HCT116 (cell line): ENCODE measurements around the gene SFTPB.

ENCODE experiments used
- CTCF ChIP-seq, 3 experiments: fragments of 200-600 bp in 1 of 3; sonication (generic) in 1 of 3; IDR thresholded peaks in 2 of 3; conservative IDR thresholded peaks in 1 of 3; 2 replicates each; pipeline ENCODE4 v1.5.1; 2012 to 2017; ENCODE audit warnings: low read depth in 2 of 3, low read length in 2 of 3, antibody characterized with exemption in 1 of 3, borderline replicate concordance in 1 of 3, control low read depth in 1 of 3, mild to moderate bottlenecking in 1 of 3, mixed read lengths in 1 of 3, mixed run types in 1 of 3, moderate library complexity in 1 of 3; ENCODE audit not compliant: insufficient read depth in 1 of 3
- EGR1 ChIP-seq: IDR thresholded peaks from 2 replicates; pipeline ENCODE4 v1.6.1; 2012; ENCODE audit warnings: low read depth
- EZH2 ChIP-seq: fragments of 200-600 bp; sonication (generic); IDR thresholded peaks from 2 replicates; pipeline ENCODE4 v1.6.1; 2017; ENCODE audit warnings: antibody characterized with exemption, mixed run types
- EZH2phosphoT487 ChIP-seq: fragments of 200-600 bp; IDR thresholded peaks from 2 replicates; pipeline ENCODE4 v1.6.1; 2018; ENCODE audit warnings: antibody characterized with exemption, borderline replicate concordance
- FOSL1 ChIP-seq: IDR thresholded peaks from 2 replicates; pipeline ENCODE4 v1.6.1; 2012; ENCODE audit warnings: low read depth
- JUND ChIP-seq: IDR thresholded peaks from 2 replicates; pipeline ENCODE4 v1.6.1; 2012
- MAX ChIP-seq: IDR thresholded peaks from 2 replicates; pipeline ENCODE4 v1.6.1; 2012
- POLR2A ChIP-seq: IDR thresholded peaks from 2 replicates; pipeline ENCODE4 v1.7.0; 2011; ENCODE audit warnings: borderline replicate concordance; ENCODE audit not compliant: insufficient read depth, insufficient read length; ENCODE audit errors: extremely low read depth
- REST ChIP-seq: IDR thresholded peaks from 2 replicates; pipeline ENCODE4 v1.6.1; 2012; ENCODE audit warnings: low read depth
- SRF ChIP-seq: IDR thresholded peaks from 2 replicates; pipeline ENCODE4 v1.6.1; 2012; ENCODE audit warnings: low read depth
- TCF7L2 ChIP-seq: IDR thresholded peaks from 2 replicates; pipeline ENCODE4 v1.7.0; 2011; ENCODE audit warnings: borderline replicate concordance, inconsistent platforms; ENCODE audit not compliant: insufficient read depth, insufficient read length; ENCODE audit errors: extremely low read depth
- ZBTB33 ChIP-seq: IDR thresholded peaks from 2 replicates; pipeline ENCODE4 v1.6.1; 2011; ENCODE audit warnings: mild to moderate bottlenecking, low read length, moderate library complexity; ENCODE audit not compliant: insufficient replicate concordance; ENCODE audit errors: extremely low read depth
- ZFX ChIP-seq: fragments of 450-650 bp; IDR thresholded peaks from 2 replicates; pipeline ENCODE4 v1.6.1; 2017

- TF ChIP-seq JUND, result no peak
- TF ChIP-seq EZH2, result no peak
- no peak for TF ChIP-seq EZH2phosphoT487
- TF ChIP-seq CTCF (IDR thresholded peaks at IDR 0.05 in 2 of 3, conservative IDR thresholded peaks at IDR 0.05 in 1 of 3; ENCODE audit: borderline replicate concordance in 1 of 3, insufficient read depth in 1 of 3, low read depth in 2 of 3, low read length in 2 of 3), result no peak
- no peak for TF ChIP-seq TCF7L2
- TF ChIP-seq POLR2A, result no peak
- no peak for TF ChIP-seq MAX
- TF ChIP-seq SRF, result no peak
- no peak for TF ChIP-seq REST
- TF ChIP-seq FOSL1, result no peak
- no peak for TF ChIP-seq ZFX
- no peak for TF ChIP-seq EGR1
- no peak for TF ChIP-seq ZBTB33
These were observed 36.0 kb upstream of the SFTPB start for GRCh38 chr2:85704038-85704437.
